Rectal smooth muscle tissue (tissue), 1 donor: ENCODE measurements around the gene SPATA31C1.

Experiments used
- H3K27ac ChIP-seq: one replicate; pipeline ENCODE4 v1.7.0; 2013; ENCODE audit warnings: low read depth, low read length, inconsistent platforms
- H3K27me3 ChIP-seq: one replicate; pipeline ENCODE4 v1.7.0; 2013; ENCODE audit warnings: low read length; ENCODE audit not compliant: control insufficient read depth, insufficient read depth
- H3K36me3 ChIP-seq: one replicate; pipeline ENCODE4 v1.7.0; 2013; ENCODE audit warnings: low read length; ENCODE audit not compliant: control insufficient read depth, insufficient read depth
- H3K4me1 ChIP-seq: one replicate; pipeline ENCODE4 v1.7.0; 2013; ENCODE audit warnings: low read length; ENCODE audit not compliant: control insufficient read depth, insufficient read depth
- H3K4me3 ChIP-seq: one replicate; pipeline ENCODE4 v1.7.0; 2013; ENCODE audit warnings: low read length
- H3K9ac ChIP-seq: one replicate; pipeline ENCODE4 v1.7.0; 2013; ENCODE audit warnings: low read length

The SPATA31C1 gene

GRCh38 chr9:87954230-87954629 lies 36.5 kb downstream of the SPATA31C1 start:
- Histone ChIP-seq H3K4me1 (no peaks in the 10 kb centered on the region), H3K27me3 (no peaks in the 10 kb centered on the region), H3K36me3 (no peaks in the 10 kb centered on the region), H3K4me3 (no peak overlapping the region), H3K27ac (no peak overlapping the region), H3K9ac (no peak overlapping the region)

- no peaks in the 10 kb centered on the region for H3K4me1 ChIP-seq
- no peaks in the 10 kb centered on the region for H3K36me3 ChIP-seq
- no peak overlapping the region for H3K27ac ChIP-seq
- no peak overlapping the region for H3K9ac ChIP-seq
- no peak overlapping the region for H3K4me3 ChIP-seq
- H3K27me3 ChIP-seq = no peaks in the 10 kb centered on the region
Measured at GRCh38 chr9:87957839-87958238, 40.1 kb downstream of the SPATA31C1 start.

- no peak overlapping the region for H3K4me3 ChIP-seq
- H3K27me3 ChIP-seq = no peaks in the 10 kb centered on the region
- no peaks in the 10 kb centered on the region for H3K36me3 ChIP-seq
- H3K4me1 ChIP-seq = no peaks in the 10 kb centered on the region
- H3K9ac ChIP-seq = no peak overlapping the region
- no peak overlapping the region for H3K27ac ChIP-seq
Measured at GRCh38 chr9:87958591-87958990, 40.8 kb downstream of the SPATA31C1 start.

- Histone ChIP-seq H3K27ac (no peak overlapping the region), H3K4me3 (no peak overlapping the region), H3K4me1 (no peaks in the 10 kb centered on the region), H3K27me3 (no peaks in the 10 kb centered on the region), H3K36me3 (no peaks in the 10 kb centered on the region), H3K9ac (no peak overlapping the region)
Measured at GRCh38 chr9:87959916-87960581, 42.3 kb downstream of the SPATA31C1 start.

DNA sequence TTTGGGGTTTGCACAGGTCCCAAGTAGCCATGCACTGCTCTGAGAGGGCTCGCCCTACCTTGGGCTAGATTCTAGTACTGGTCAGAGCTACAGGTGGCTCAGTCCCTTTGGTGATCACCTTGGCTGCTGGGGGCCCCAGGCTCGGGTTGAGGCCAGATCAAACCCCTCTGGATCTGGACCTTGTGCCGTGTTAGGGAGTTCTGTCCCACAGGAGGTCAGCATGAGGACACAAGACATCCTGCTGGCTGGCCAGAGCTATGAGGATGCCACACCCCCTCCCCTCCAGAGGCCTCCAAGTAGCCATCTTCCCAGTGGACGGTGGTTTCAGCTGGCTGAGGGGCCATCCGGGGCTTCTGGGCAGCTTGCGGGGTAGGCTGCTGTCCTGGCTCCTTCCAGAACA lies 46.0 kb downstream of the SPATA31C1 start:
- Histone ChIP-seq H3K4me1 (no peaks in the 10 kb centered on the region), H3K27ac (no peak overlapping the region), H3K36me3 (peaks cover 3% of the 10 kb centered on the region), H3K4me3 (no peak overlapping the region), H3K27me3 (no peaks in the 10 kb centered on the region), H3K9ac (no peak overlapping the region)

DNA sequence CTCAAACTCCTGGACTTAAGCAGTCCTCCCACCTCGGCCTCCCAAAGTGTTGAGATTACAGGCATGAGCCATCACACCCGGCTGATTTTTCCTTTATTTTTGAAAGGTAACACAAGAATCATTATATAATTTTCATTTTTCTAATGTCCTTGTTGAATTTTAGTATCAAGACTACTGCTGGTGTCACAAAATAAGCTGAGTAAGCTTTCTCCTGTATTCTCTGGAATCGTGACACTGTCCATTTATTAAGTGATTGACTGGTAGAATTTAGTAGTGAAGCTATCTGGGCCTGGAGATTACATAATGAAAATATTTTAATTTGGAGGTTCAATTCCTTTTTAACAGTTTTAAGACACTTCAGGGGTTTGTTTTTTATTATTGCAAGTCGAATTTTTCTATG lies 47.1 kb downstream of the SPATA31C1 start:
- Histone ChIP-seq H3K4me3 (no peak overlapping the region), H3K36me3 (peaks cover 8% of the 10 kb centered on the region), H3K9ac (no peak overlapping the region), H3K27me3 (no peaks in the 10 kb centered on the region), H3K27ac (no peak overlapping the region), H3K4me1 (no peaks in the 10 kb centered on the region)

- peaks cover 14% of the 10 kb centered on the region for H3K36me3 ChIP-seq
- H3K9ac ChIP-seq = no peak overlapping the region
- H3K4me3 ChIP-seq = no peak overlapping the region
- no peaks in the 10 kb centered on the region for H3K27me3 ChIP-seq
- no peak overlapping the region for H3K27ac ChIP-seq
- no peaks in the 10 kb centered on the region for H3K4me1 ChIP-seq
Measured at GRCh38 chr9:87968155-87968554, 50.4 kb downstream of the SPATA31C1 start.

- Histone ChIP-seq H3K4me3 (no peak overlapping the region), H3K36me3 (peaks cover 14% of the 10 kb centered on the region), H3K9ac (no peak overlapping the region), H3K27ac (no peak overlapping the region), H3K4me1 (peaks cover 3% of the 10 kb centered on the region), H3K27me3 (no peaks in the 10 kb centered on the region)
Measured at GRCh38 chr9:87970602-87971001, 52.8 kb downstream of the SPATA31C1 start.

GRCh38 chr9:87973122-87973521 lies 55.4 kb downstream of the SPATA31C1 start:
- H3K9ac ChIP-seq = no peak overlapping the region
- H3K4me1 ChIP-seq = peaks cover 3% of the 10 kb centered on the region
- H3K36me3 ChIP-seq = peaks cover 11% of the 10 kb centered on the region
- no peaks in the 10 kb centered on the region for H3K27me3 ChIP-seq
- no peak overlapping the region for H3K4me3 ChIP-seq
- no peak overlapping the region for H3K27ac ChIP-seq
